Measurements from ENCODE around the gene LRP1B.

GRCh38 chr2:140262908-140263307 is 1867.9 kb downstream of the LRP1B start:
- no peak for TF ChIP-seq GATA3 (IDR thresholded peaks at IDR 0.05; ENCODE audit: low read depth, low read length)
- no peak for TF ChIP-seq GATA2 (IDR thresholded peaks at IDR 0.05; ENCODE audit: low read depth, low read length)
